ENCODE measurements around the gene PSMB4. TPM values are rescaled to one million over a fixed set of nuclear protein-coding genes. Genes with fewer than 3 reads are reported as not detected.

Gene PSMB4
- total and polyA plus RNA-seq, 7 donors: 237 to 362 (median 277) TPM

DNA sequence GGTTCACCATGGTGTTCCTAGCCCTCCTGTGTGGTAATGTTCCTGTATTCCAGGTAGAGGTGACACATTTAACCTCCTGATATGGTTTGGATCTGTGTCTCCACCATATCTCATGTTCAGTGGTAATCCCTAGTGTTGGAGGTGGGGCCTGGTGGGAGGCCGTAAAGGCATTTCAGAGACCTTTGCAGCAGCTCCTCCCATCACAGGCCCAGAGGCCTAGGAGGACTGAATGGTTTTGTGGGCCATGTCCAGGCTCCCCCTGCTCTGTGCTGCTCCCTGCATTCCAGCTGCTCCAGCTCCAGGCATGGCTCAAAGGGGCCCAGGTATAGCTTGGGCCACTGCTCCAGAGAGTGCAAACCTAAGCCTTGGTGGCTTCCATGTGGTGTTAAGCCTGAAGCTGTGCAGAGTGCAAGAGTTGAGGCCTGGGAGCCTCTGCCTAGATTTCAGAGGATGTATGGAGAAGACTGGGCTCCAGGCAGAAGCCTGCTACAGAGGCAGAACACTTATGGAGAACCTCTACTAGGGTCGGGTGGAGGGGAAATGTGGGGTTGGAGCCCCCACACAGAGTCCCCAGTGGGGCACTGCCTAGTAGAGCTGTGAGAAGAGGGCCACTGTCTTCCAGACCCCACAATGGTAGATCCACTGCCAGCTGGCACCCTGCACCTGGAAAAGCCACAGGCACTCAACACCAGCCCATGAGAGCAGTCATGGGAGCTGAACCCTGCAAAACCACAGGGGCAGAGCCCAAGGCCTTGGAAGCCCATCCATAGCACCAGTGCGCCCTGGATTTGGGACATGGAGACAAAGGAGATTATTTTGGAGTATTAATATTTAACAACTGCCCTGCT, 36.8 kb upstream of the PSMB4 start:
- no peaks in the 10 kb centered on the region for H3K4me1 ChIP-seq
- no peak for TF ChIP-seq POLR2AphosphoS5 (IDR thresholded peaks at IDR 0.05)
- TF ChIP-seq CTCF (IDR thresholded peaks at IDR 0.05): no peak
- TF ChIP-seq EP300 (IDR thresholded peaks at IDR 0.05): no peak
- TF ChIP-seq POLR2A (IDR thresholded peaks at IDR 0.05): no peak
- peak; percentile 54 for DNase-seq
- intact Hi-C loops (cut with DNase I): no loop called here
- H3K9me3 ChIP-seq: no peaks in the 10 kb centered on the region
- 94 to 97% methylated on average over 3 of the region's 3 CpGs for WGBS, 2 donors
- H3K36me3 ChIP-seq: peaks cover 18 to 42% (median 31%) of the 10 kb centered on the region in 4 donors
- no peak overlapping the region for H3K27ac ChIP-seq
- no peaks in the 10 kb centered on the region for H3K27me3 ChIP-seq
- H3K4me3 ChIP-seq: no peak overlapping the region

- TF ChIP-seq CTCF (IDR thresholded peaks at IDR 0.05) (no peak), POLR2A (IDR thresholded peaks at IDR 0.05) (no peak), EP300 (IDR thresholded peaks at IDR 0.05) (no peak)
These were observed 34.4 kb upstream of the PSMB4 start for GRCh38 chr1:151364996-151365395.

GRCh38 chr1:151367658-151368392, 31.5 kb upstream of the PSMB4 start:
- H3K27me3 ChIP-seq: no peaks in the 10 kb centered on the region
- TF ChIP-seq POLR2AphosphoS5 (IDR thresholded peaks at IDR 0.05) (no peak), POLR2A (IDR thresholded peaks at IDR 0.05) (no peak), CTCF (IDR thresholded peaks at IDR 0.05) (no peak), EP300 (IDR thresholded peaks at IDR 0.05) (no peak)
- H3K4me1 ChIP-seq: peaks cover 0 to 43% (median 32%) of the 10 kb centered on the region in 4 donors
- intact Hi-C loops (cut with DNase I): no loop called here
- H3K27ac ChIP-seq: peak overlapping the region in 1 of 4 donors; percentile 43
- 81 to 89% methylated on average over 8 of the region's 8 CpGs for WGBS, 2 donors
- DNase-seq: no peak
- H3K4me3 ChIP-seq: no peak overlapping the region
- peaks cover 18 to 60% (median 34%) of the 10 kb centered on the region in 4 donors for H3K36me3 ChIP-seq
- no peaks in the 10 kb centered on the region for H3K9me3 ChIP-seq

More at GRCh38 chr1:151364996-151365395, 34.4 kb upstream of the PSMB4 start:
- peaks cover 0 to 15% (median 7%) of the 10 kb centered on the region in 4 donors for H3K4me1 ChIP-seq
- no peak for DNase-seq
- peaks cover 18 to 60% (median 36%) of the 10 kb centered on the region in 4 donors for H3K36me3 ChIP-seq
- no peaks in the 10 kb centered on the region for H3K27me3 ChIP-seq
- 93 to 97% methylated on average over 4 of the region's 4 CpGs for WGBS, 2 donors
- no peak overlapping the region for H3K4me3 ChIP-seq
- intact Hi-C loops (cut with DNase I): no loop called here
- H3K9me3 ChIP-seq: no peaks in the 10 kb centered on the region
- no peak overlapping the region for H3K27ac ChIP-seq

DNA sequence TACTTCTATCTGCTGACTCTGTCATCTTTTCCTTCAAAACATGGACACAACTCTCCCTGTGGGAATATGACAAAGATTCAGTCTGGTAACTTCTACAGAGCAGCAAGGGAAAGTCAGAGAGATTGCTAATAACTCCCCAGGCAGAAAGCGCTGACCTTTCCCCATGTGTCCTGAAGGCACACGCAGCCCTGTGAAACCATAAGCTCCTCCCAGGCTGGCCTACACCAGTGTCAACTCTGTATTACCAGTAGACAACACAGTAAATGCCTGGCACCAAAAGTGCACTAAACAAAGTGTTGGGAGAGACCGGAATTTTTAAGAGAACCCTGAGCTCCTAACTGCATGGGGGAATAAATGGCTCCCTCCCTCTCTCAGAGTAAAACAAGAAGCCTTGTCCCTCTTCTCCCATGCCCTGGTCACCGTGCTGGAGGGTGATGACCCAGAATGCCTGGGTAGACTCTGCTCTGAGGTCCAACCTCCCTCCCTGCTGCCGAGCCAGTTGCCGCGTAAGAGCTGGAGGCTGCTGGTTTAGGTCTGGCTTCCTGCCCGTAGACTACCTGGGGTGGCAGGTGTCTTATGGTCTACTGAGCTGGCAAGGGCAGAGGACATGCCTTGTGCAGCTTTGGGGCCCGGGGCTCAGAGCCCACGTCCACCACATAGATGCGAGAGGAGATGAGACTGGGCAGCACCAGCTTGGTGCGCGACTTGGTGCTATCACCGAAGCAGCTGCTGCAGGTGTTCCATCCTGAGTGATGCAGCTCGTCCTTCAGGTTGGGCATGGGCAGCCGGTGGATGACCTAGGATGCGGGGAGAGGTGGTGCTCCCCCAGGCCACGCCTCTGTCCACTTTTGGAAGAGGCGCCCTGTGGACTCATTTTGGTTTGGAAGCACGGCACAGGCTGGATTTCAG, 30.7 kb upstream of the PSMB4 start:
- no peak for TF ChIP-seq EP300 (IDR thresholded peaks at IDR 0.05)
- TF ChIP-seq POLR2A (IDR thresholded peaks at IDR 0.05): no peak
- no peak for TF ChIP-seq CTCF (IDR thresholded peaks at IDR 0.05)
- no peak for TF ChIP-seq POLR2AphosphoS5 (IDR thresholded peaks at IDR 0.05)
- Histone ChIP-seq H3K27ac (peak overlapping the region in 1 of 4 donors; percentile 43), H3K4me1 (peaks cover 0 to 48% (median 37%) of the 10 kb centered on the region in 4 donors), H3K27me3 (no peaks in the 10 kb centered on the region), H3K36me3 (peaks cover 18 to 57% (median 33%) of the 10 kb centered on the region in 4 donors), H3K4me3 (no peak overlapping the region), H3K9me3 (no peaks in the 10 kb centered on the region)
- intact Hi-C loops (cut with DNase I): no loop called here
- peak; percentile 60 for DNase-seq
- WGBS, 2 donors: 40 to 86% methylated on average over 20 of the region's 20 CpGs

Data from sigmoid colon (tissue), 7 donors.